Cardiac fibroblast (primary cell): ENCODE measurements around the gene NCOA1.

Experiments
- DNase-seq, 2 donors: peaks; one replicate each; pipeline versions ENCODE4 v3.0.0 to v3.0.0-alpha.2; 2010; ENCODE audit warnings: low read depth in 2 of 2
- H3K4me3 ChIP-seq, 2 donors: replicated peaks in 1 of 2; 1 replicate in 1 of 2; 2 replicates in 1 of 2; pipeline ENCODE4 v1.5.1; 2011; ENCODE audit warnings: low read depth in 2 of 2, low read length in 2 of 2, mild to moderate bottlenecking in 2 of 2, moderate library complexity in 1 of 2
- CTCF ChIP-seq: IDR thresholded peaks from one replicate; pipeline ENCODE4 v1.5.1; 2011; ENCODE audit warnings: low read depth, mild to moderate bottlenecking, low read length, inconsistent platforms

NCOA1 gene

GRCh38 chr2:24512404-24512803 lies 21.4 kb downstream of the NCOA1 start:
- no peak for DNase-seq
- TF ChIP-seq CTCF: no peak
- no peak overlapping the region for H3K4me3 ChIP-seq

- no peak overlapping the region for H3K4me3 ChIP-seq
- no peak for TF ChIP-seq CTCF
- DNase-seq: peak; percentile 22 to 40
Measured at GRCh38 chr2:24512831-24513230, 21.8 kb downstream of the NCOA1 start.

- no peak for TF ChIP-seq CTCF
- H3K4me3 ChIP-seq: no peak overlapping the region
- DNase-seq: peak; percentile 60 to 64
Measured at GRCh38 chr2:24513281-24514071, 22.4 kb downstream of the NCOA1 start.

- H3K4me3 ChIP-seq: no peak overlapping the region
- no peak for TF ChIP-seq CTCF
- no peak for DNase-seq
Measured at GRCh38 chr2:24514820-24515219, 23.8 kb downstream of the NCOA1 start.

- DNase-seq: peak in 1 of 2 donors; percentile 37
- no peak for TF ChIP-seq CTCF
- no peak overlapping the region for H3K4me3 ChIP-seq
Measured at GRCh38 chr2:24515335-24515734, 24.3 kb downstream of the NCOA1 start.

GRCh38 chr2:24515831-24516230 lies 24.8 kb downstream of the NCOA1 start:
- DNase-seq: peak in 1 of 2 donors; percentile 16
- TF ChIP-seq CTCF: no peak
- no peak overlapping the region for H3K4me3 ChIP-seq

- no peak overlapping the region for H3K4me3 ChIP-seq
- no peak for DNase-seq
- no peak for TF ChIP-seq CTCF
Measured at GRCh38 chr2:24517247-24517646, 26.2 kb downstream of the NCOA1 start.
